WTC11 (cell line): ENCODE results near the gene RNF19B. TPM values are rescaled to one million over a fixed set of nuclear protein-coding genes. Genes with fewer than 3 reads are reported as not detected.

Experiments
- ATAC-seq: fragments of 200-7000 bp; cut with Tn5 transposase; 2 replicates; pipeline ENCODE4 v1.10.0; 2021; ENCODE audit warnings: mild to moderate bottlenecking, moderate library complexity
- CTCF ChIA-PET: fragments of 300-600 bp; sonication (Branson Sonifier 250); formaldehyde crosslinking; loops from one replicate; lab custom pipeline; 2021; ENCODE audit warnings: antibody characterized with exemption; lab: Charles Lee
- POLR2A ChIA-PET: fragments of 350-600 bp; sonication (Branson Sonifier 250); formaldehyde crosslinking; loops from one replicate; lab custom pipeline; 2021; ENCODE audit warnings: antibody characterized with exemption; lab: Charles Lee
- DNase-seq: peaks from one replicate; pipeline ENCODE4 v3.0.0; 2021; ENCODE audit warnings: low spot score
- H3K27ac Mint-ChIP-seq: 2 replicates; pipeline ENCODE4 v1.8.0; 2021; ENCODE audit warnings: mixed read lengths
- H3K27me3 Mint-ChIP-seq: 2 replicates; pipeline ENCODE4 v1.8.0; 2021; ENCODE audit warnings: low read depth, mild to moderate bottlenecking, moderate library complexity, mixed read lengths
- H3K36me3 Mint-ChIP-seq: 2 replicates; pipeline ENCODE4 v1.8.0; 2021; ENCODE audit warnings: mixed read lengths
- H3K4me1 Mint-ChIP-seq: 2 replicates; pipeline ENCODE4 v1.8.0; 2022; ENCODE audit warnings: mixed read lengths
- H3K4me3 Mint-ChIP-seq: 2 replicates; pipeline ENCODE4 v1.8.0; 2021; ENCODE audit warnings: mild to moderate bottlenecking, moderate library complexity, mixed read lengths
- H3K9me3 Mint-ChIP-seq: 2 replicates; pipeline ENCODE4 v1.8.0; 2021; ENCODE audit warnings: mixed read lengths
- ARID4B ChIP-seq: sonication (generic); formaldehyde crosslinking; IDR thresholded peaks from 2 replicates; pipeline ENCODE4 v1.8.0; 2023; ENCODE audit warnings: missing genetic modification reagents, mild to moderate bottlenecking, borderline replicate concordance
- FOXK1 ChIP-seq: sonication (generic); formaldehyde crosslinking; IDR thresholded peaks from 2 replicates; pipeline ENCODE4 v1.8.0; 2022; ENCODE audit warnings: mild to moderate bottlenecking, moderate library complexity, missing genetic modification reagents
- FOXP1 ChIP-seq: sonication (generic); formaldehyde crosslinking; IDR thresholded peaks from 2 replicates; pipeline ENCODE4 v1.8.0; 2022; ENCODE audit warnings: missing genetic modification reagents, mild to moderate bottlenecking, moderate library complexity, borderline replicate concordance
- HMGA2 ChIP-seq: fragments of 250-450 bp; sonication (Bioruptor Pico); IDR thresholded peaks from 2 replicates; pipeline ENCODE4 v1.4.0; 2021; ENCODE audit warnings: mild to moderate bottlenecking, moderate library complexity
- JAZF1 ChIP-seq: fragments of 250-450 bp; sonication (Bioruptor Pico); IDR thresholded peaks from 2 replicates; pipeline ENCODE4 v1.9.0; 2021; ENCODE audit warnings: moderate library complexity, mild to moderate bottlenecking, inconsistent platforms
- JUN ChIP-seq: sonication (generic); formaldehyde crosslinking; IDR thresholded peaks from 2 replicates; pipeline ENCODE4 v1.8.0; 2023; ENCODE audit warnings: mild to moderate bottlenecking, missing genetic modification reagents
- KAT7 ChIP-seq: sonication (generic); formaldehyde crosslinking; IDR thresholded peaks from 2 replicates; pipeline ENCODE4 v1.8.1; 2023; ENCODE audit warnings: missing genetic modification reagents, mild to moderate bottlenecking, borderline replicate concordance
- ZNF317 ChIP-seq: sonication (generic); formaldehyde crosslinking; IDR thresholded peaks from 2 replicates; pipeline ENCODE4 v1.8.1; 2023; ENCODE audit warnings: low read depth, mild to moderate bottlenecking, moderate library complexity, missing genetic modification reagents, borderline replicate concordance
- ZNF396 ChIP-seq: fragments of 250-450 bp; sonication (Bioruptor Pico); IDR thresholded peaks from 2 replicates; pipeline ENCODE4 v1.8.0; 2021; ENCODE audit warnings: mild to moderate bottlenecking, moderate library complexity, borderline replicate concordance
- ZNF425 ChIP-seq: fragments of 250-450 bp; sonication (Bioruptor Pico); conservative IDR thresholded peaks from 2 replicates; pipeline ENCODE4 v1.9.0; 2021; ENCODE audit warnings: mild to moderate bottlenecking
- total RNA-seq: library from RNA; stranded (reverse); gene quantifications from 3 replicates; pipeline ENCODE4 v1.2.3, GENCODE V29; 2021
- TF ChIP-seq, protein P1 (sequence below): fragments of 200-600 bp; IDR thresholded peaks from 2 replicates; pipeline ENCODE4 v1.8.0; 2022; ENCODE audit warnings: antibody characterized with exemption
- TF ChIP-seq, protein P2 (sequence below): sonication (generic); formaldehyde crosslinking; IDR thresholded peaks from 2 replicates; pipeline ENCODE4 v1.8.0; 2022; ENCODE audit warnings: mild to moderate bottlenecking, missing genetic modification reagents
- TF ChIP-seq, protein P3 (sequence below): sonication (generic); formaldehyde crosslinking; IDR thresholded peaks from 2 replicates; pipeline ENCODE4 v1.8.0; 2022; ENCODE audit warnings: mild to moderate bottlenecking, missing genetic modification reagents

The RNF19B gene
- total RNA-seq, 1 experiment from 2014 or later: 21.9 TPM

DNA sequence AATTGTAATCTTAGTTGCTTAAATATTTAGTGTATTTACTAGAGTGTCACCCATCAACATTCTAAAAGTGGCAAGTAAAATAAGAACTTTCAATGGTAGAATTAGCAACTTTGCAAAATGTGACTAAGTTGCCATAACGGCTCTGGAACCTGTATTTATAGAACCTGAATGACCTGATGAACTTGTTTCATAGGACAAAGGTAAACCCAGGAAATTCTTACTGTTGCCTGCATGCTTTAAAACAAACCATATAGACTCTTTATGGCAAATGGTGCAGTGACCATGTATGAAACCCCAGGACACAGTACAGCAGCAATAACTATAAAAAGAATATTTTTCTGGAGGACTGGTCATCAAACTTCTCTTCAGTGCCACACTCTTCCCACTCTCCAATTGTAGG, 49.2 kb upstream of the RNF19B start:
- H3K4me1 Mint-ChIP-seq: no peaks in the 10 kb centered on the region
- no peak for DNase-seq
- H3K27ac Mint-ChIP-seq: no peak overlapping the region
- ATAC-seq: no peak
- no peaks in the 10 kb centered on the region for H3K9me3 Mint-ChIP-seq
- H3K4me3 Mint-ChIP-seq: no peak overlapping the region
- H3K27me3 Mint-ChIP-seq: no peaks in the 10 kb centered on the region
- CTCF ChIA-PET: no interaction called here
- H3K36me3 Mint-ChIP-seq: peaks cover 65% of the 10 kb centered on the region
- no peak for TF ChIP-seq FOXP1 (CRISPR knock-in tag)
- TF ChIP-seq, all 79 proteins: peak for 0
- POLR2A ChIA-PET: no interaction called here

GRCh38 chr1:33012165-33012564, 47.6 kb upstream of the RNF19B start:
- Mint-ChIP-seq H3K27ac (no peak overlapping the region), H3K4me1 (peaks cover 10% of the 10 kb centered on the region), H3K27me3 (no peaks in the 10 kb centered on the region), H3K4me3 (no peak overlapping the region), H3K9me3 (no peaks in the 10 kb centered on the region), H3K36me3 (peaks cover 60% of the 10 kb centered on the region)
- ATAC-seq (no peak), DNase-seq (no peak)
- TF ChIP-seq KAT7: no peak
- TF ChIP-seq ZNF425 (CRISPR knock-in tag): no peak
- no peak for TF ChIP-seq HMGA2 (CRISPR knock-in tag)
- no peak for TF ChIP-seq JAZF1 (CRISPR knock-in tag)
- no peak for TF ChIP-seq ZNF396 (CRISPR knock-in tag)
- no peak for TF ChIP-seq ARID4B (CRISPR knock-in tag)
- TF ChIP-seq, protein P1, sequence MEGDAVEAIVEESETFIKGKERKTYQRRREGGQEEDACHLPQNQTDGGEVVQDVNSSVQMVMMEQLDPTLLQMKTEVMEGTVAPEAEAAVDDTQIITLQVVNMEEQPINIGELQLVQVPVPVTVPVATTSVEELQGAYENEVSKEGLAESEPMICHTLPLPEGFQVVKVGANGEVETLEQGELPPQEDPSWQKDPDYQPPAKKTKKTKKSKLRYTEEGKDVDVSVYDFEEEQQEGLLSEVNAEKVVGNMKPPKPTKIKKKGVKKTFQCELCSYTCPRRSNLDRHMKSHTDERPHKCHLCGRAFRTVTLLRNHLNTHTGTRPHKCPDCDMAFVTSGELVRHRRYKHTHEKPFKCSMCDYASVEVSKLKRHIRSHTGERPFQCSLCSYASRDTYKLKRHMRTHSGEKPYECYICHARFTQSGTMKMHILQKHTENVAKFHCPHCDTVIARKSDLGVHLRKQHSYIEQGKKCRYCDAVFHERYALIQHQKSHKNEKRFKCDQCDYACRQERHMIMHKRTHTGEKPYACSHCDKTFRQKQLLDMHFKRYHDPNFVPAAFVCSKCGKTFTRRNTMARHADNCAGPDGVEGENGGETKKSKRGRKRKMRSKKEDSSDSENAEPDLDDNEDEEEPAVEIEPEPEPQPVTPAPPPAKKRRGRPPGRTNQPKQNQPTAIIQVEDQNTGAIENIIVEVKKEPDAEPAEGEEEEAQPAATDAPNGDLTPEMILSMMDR: no peak
- TF ChIP-seq FOXK1 (CRISPR knock-in tag): no peak
- TF ChIP-seq, protein P2, sequence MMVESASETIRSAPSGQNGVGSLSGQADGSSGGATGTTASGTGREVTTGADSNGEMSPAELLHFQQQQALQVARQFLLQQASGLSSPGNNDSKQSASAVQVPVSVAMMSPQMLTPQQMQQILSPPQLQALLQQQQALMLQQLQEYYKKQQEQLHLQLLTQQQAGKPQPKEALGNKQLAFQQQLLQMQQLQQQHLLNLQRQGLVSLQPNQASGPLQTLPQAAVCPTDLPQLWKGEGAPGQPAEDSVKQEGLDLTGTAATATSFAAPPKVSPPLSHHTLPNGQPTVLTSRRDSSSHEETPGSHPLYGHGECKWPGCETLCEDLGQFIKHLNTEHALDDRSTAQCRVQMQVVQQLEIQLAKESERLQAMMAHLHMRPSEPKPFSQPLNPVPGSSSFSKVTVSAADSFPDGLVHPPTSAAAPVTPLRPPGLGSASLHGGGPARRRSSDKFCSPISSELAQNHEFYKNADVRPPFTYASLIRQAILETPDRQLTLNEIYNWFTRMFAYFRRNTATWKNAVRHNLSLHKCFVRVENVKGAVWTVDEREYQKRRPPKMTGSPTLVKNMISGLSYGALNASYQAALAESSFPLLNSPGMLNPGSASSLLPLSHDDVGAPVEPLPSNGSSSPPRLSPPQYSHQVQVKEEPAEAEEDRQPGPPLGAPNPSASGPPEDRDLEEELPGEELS: no peak
- TF ChIP-seq, protein P3, sequence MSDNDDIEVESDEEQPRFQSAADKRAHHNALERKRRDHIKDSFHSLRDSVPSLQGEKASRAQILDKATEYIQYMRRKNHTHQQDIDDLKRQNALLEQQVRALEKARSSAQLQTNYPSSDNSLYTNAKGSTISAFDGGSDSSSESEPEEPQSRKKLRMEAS (CRISPR knock-in tag): no peak
- no peak for TF ChIP-seq JUN (CRISPR knock-in tag)
- TF ChIP-seq ZNF317 (CRISPR knock-in tag): no peak
- ChIA-PET CTCF (no interaction called here), POLR2A (no interaction called here)
